ENCODE results near the gene APOL6.
"Not testable (repeated sequence)": the region's sequence is repeated elsewhere in the genome, so short reads cannot be mapped to it uniquely, and the experiment has no call there.

Gene APOL6

DNA sequence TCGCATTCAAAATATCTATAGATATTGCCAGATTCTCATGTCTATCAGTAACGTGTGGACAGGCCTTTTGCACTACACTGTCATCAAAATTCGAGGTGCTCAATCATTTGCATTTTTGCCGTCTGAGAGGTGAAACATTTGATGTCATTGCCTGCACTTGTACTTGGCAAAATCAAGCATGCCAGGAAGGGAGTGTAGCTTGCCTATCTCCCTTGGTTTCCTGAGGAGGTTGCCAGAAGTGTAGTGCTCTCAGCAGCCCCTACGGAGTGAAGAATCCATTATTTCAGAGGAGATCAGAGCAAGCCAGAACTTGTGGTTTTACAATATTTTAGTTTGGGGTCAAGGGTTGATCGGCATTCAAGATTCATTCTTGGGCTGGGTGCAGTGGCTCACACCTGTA, 39.2 kb downstream of the APOL6 start:
- H3K9me3 ChIP-seq (ENCODE audit: insufficient read depth, low read depth, low read length): no peaks in the 10 kb centered on the region
- H3K36me3 ChIP-seq (ENCODE audit: insufficient read depth, low read depth, low read length): no peaks in the 10 kb centered on the region
- H3K9ac ChIP-seq (ENCODE audit: low read depth, low read length): no peak overlapping the region
- H3K4me1 ChIP-seq (ENCODE audit: insufficient read depth, low read length): no peaks in the 10 kb centered on the region
- no peak overlapping the region for H3K4me3 ChIP-seq (ENCODE audit: low read length)
- no peaks in the 10 kb centered on the region for H3K27me3 ChIP-seq (ENCODE audit: insufficient read depth, low read length)
- no peak overlapping the region for H3K27ac ChIP-seq (ENCODE audit: low read length)

DNA sequence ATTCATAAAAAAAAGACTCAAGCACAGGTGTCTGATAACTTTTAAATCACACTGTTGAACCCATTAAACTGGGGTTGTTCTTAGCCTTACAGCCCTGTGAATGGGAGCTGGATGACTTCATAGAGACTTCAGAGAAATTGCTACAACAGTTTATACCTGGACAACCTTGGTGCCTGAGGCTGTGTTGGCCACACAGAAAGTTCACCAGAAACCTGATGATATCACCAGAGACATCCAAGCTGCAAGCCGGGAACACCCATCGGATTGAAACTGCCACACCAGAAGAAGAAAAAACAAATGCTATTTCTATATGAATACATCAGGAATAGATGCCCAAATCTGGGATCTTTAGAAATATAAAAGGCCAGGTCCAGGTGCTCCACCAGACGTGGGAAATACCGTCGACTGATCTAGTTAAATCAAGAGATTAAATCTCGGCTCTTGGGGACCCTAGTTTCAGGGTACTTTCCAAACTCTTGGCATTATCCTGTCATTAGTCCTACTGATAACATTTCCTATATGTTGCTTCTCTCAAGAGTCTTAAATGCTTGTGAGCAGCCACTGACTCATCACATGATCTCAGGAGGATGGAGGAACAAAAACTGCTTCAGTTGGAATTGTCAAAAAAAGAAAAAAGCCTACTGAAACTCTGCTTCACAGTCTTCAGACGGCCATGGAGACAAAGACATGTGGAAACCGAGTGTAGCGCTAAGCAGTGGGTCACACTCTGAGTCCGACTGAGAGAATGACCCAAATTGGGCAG, 40.8 kb downstream of the APOL6 start:
- no peaks in the 10 kb centered on the region for H3K36me3 ChIP-seq (ENCODE audit: insufficient read depth, low read depth, low read length)
- no peaks in the 10 kb centered on the region for H3K4me1 ChIP-seq (ENCODE audit: insufficient read depth, low read length)
- H3K27me3 ChIP-seq (ENCODE audit: insufficient read depth, low read length): no peaks in the 10 kb centered on the region; the same call in 1 of the 2 replicates
- no peak overlapping the region for H3K4me3 ChIP-seq (ENCODE audit: low read length)
- no peak overlapping the region for H3K9ac ChIP-seq (ENCODE audit: low read depth, low read length)
- no peak overlapping the region for H3K27ac ChIP-seq (ENCODE audit: low read length)
- no peaks in the 10 kb centered on the region for H3K9me3 ChIP-seq (ENCODE audit: insufficient read depth, low read depth, low read length)

- Histone ChIP-seq H3K27me3 (ENCODE audit: insufficient read depth, low read length) (no peaks in the 10 kb centered on the region; the same call in 1 of the 2 replicates), H3K4me1 (ENCODE audit: insufficient read depth, low read length) (no peaks in the 10 kb centered on the region), H3K27ac (ENCODE audit: low read length) (no peak overlapping the region), H3K4me3 (ENCODE audit: low read length) (no peak overlapping the region), H3K36me3 (ENCODE audit: insufficient read depth, low read depth, low read length) (no peaks in the 10 kb centered on the region), H3K9me3 (ENCODE audit: insufficient read depth, low read depth, low read length) (no peaks in the 10 kb centered on the region), H3K9ac (ENCODE audit: low read depth, low read length) (no peak overlapping the region)
These were observed 41.8 kb downstream of the APOL6 start for GRCh38 chr22:35690001-35690400.

DNA sequence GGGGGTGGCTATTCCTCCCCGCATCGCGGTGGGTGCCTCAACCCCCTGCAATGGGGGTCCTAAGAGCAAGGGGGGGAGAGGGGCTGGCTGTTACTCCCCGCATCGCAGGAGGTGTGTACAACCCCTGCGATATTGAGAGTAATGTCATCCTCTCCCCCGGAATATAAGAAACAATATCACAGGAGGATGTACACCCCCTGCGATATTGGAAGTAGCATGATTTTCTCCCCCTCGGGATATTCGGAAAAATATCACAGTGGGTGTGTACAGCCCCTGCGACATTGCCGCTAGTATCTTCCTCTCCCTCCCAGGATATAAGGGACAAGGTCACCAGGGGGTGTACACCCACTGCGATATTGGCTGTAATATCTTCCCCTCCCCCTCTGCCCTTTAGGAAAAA, 47.0 kb downstream of the APOL6 start:
- no peak overlapping the region for H3K4me3 ChIP-seq (ENCODE audit: low read length)
- no peaks in the 10 kb centered on the region for H3K9me3 ChIP-seq (ENCODE audit: insufficient read depth, low read depth, low read length)
- no peak overlapping the region for H3K27ac ChIP-seq (ENCODE audit: low read length)
- no peaks in the 10 kb centered on the region; the same call in 1 of the 2 replicates for H3K27me3 ChIP-seq (ENCODE audit: insufficient read depth, low read length)
- H3K9ac ChIP-seq (ENCODE audit: low read depth, low read length): no peak overlapping the region
- H3K36me3 ChIP-seq (ENCODE audit: insufficient read depth, low read depth, low read length): no peaks in the 10 kb centered on the region
- H3K4me1 ChIP-seq (ENCODE audit: insufficient read depth, low read length): no peaks in the 10 kb centered on the region

GRCh38 chr22:35697142-35697541, 48.9 kb downstream of the APOL6 start:
- Histone ChIP-seq H3K9me3 (ENCODE audit: insufficient read depth, low read depth, low read length) (no peaks in the 10 kb centered on the region), H3K4me3 (ENCODE audit: low read length) (no peak overlapping the region), H3K9ac (ENCODE audit: low read depth, low read length) (no peak overlapping the region), H3K27ac (ENCODE audit: low read length) (no peak overlapping the region), H3K4me1 (ENCODE audit: insufficient read depth, low read length) (no peaks in the 10 kb centered on the region), H3K27me3 (ENCODE audit: insufficient read depth, low read length) (peaks cover 5% of the 10 kb centered on the region; the same call in 1 of the 2 replicates), H3K36me3 (ENCODE audit: insufficient read depth, low read depth, low read length) (no peaks in the 10 kb centered on the region)

DNA sequence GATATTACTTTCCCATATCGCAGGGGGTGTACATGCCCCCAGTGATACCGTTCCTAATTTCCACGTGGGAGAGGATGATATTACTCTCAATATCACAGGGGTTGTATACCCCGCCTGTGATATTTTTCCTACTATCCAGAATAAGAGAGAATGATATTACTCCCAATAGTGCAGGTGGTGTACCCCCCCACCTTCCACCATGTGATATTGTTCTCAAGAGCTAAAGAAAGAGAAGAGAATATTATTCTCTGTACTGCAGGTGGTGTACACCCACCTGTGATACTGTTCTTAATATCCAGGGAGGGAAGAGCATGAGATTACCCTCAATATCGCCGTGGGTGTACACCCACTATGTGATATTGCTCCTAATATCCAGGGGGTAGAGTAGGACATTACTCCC, 51.6 kb downstream of the APOL6 start:
- not testable (repeated sequence) for H3K36me3 ChIP-seq (ENCODE audit: insufficient read depth, low read depth, low read length); H3K9ac ChIP-seq (ENCODE audit: low read depth, low read length); H3K9me3 ChIP-seq (ENCODE audit: insufficient read depth, low read depth, low read length); H3K27ac ChIP-seq (ENCODE audit: low read length); H3K27me3 ChIP-seq (ENCODE audit: insufficient read depth, low read length); H3K4me1 ChIP-seq (ENCODE audit: insufficient read depth, low read length); H3K4me3 ChIP-seq (ENCODE audit: low read length)

- Histone ChIP-seq H3K9ac (ENCODE audit: low read depth, low read length) (no peak overlapping the region), H3K27ac (ENCODE audit: low read length) (no peak overlapping the region), H3K4me3 (ENCODE audit: low read length) (no peak overlapping the region), H3K4me1 (ENCODE audit: insufficient read depth, low read length) (no peaks in the 10 kb centered on the region), H3K9me3 (ENCODE audit: insufficient read depth, low read depth, low read length) (no peaks in the 10 kb centered on the region), H3K36me3 (ENCODE audit: insufficient read depth, low read depth, low read length) (no peaks in the 10 kb centered on the region), H3K27me3 (ENCODE audit: insufficient read depth, low read length) (peaks cover 5% of the 10 kb centered on the region; the same call in 1 of the 2 replicates)
These were observed 55.8 kb downstream of the APOL6 start for GRCh38 chr22:35703861-35704584.

DNA sequence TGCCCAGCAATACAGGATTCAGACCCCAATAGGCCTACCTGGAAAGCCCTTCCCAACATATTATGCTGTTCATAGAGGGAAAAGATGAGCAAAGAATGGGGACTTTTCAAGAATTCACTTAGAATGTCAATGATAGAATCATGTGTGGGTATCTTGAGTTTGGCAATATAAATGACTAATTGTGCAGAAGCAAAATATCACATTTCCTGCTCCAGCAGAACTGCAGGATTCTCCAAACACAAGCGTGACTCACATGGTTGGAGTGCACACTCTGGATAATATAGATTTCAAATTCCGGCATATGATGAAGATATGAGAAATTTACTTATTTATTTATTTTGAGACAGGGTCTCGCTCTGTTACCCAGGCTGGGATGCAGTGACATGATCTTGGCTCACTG, 56.9 kb downstream of the APOL6 start:
- H3K36me3 ChIP-seq (ENCODE audit: insufficient read depth, low read depth, low read length): no peaks in the 10 kb centered on the region

GRCh38 chr22:35708453-35708852, 60.2 kb downstream of the APOL6 start:
- Histone ChIP-seq H3K27ac (ENCODE audit: low read length) (no peak overlapping the region), H3K9ac (ENCODE audit: low read depth, low read length) (no peak overlapping the region), H3K27me3 (ENCODE audit: insufficient read depth, low read length) (no peaks in the 10 kb centered on the region), H3K36me3 (ENCODE audit: insufficient read depth, low read depth, low read length) (no peaks in the 10 kb centered on the region), H3K4me1 (ENCODE audit: insufficient read depth, low read length) (no peaks in the 10 kb centered on the region), H3K4me3 (ENCODE audit: low read length) (no peak overlapping the region), H3K9me3 (ENCODE audit: insufficient read depth, low read depth, low read length) (peaks cover 5% of the 10 kb centered on the region; the same call in 1 of the 2 replicates)

More for the DNA sequence above, 56.9 kb downstream of the APOL6 start:
- H3K4me1 ChIP-seq (ENCODE audit: insufficient read depth, low read length): no peaks in the 10 kb centered on the region
- H3K4me3 ChIP-seq (ENCODE audit: low read length): no peak overlapping the region
- no peak overlapping the region for H3K9ac ChIP-seq (ENCODE audit: low read depth, low read length)
- H3K27me3 ChIP-seq (ENCODE audit: insufficient read depth, low read length): peaks cover 5% of the 10 kb centered on the region; the same call in 1 of the 2 replicates
- no peak overlapping the region for H3K27ac ChIP-seq (ENCODE audit: low read length)
- no peaks in the 10 kb centered on the region for H3K9me3 ChIP-seq (ENCODE audit: insufficient read depth, low read depth, low read length)

GRCh38 chr22:35708917-35709316, 60.7 kb downstream of the APOL6 start:
- no peak overlapping the region for H3K4me3 ChIP-seq (ENCODE audit: low read length)
- H3K4me1 ChIP-seq (ENCODE audit: insufficient read depth, low read length): no peaks in the 10 kb centered on the region
- no peaks in the 10 kb centered on the region for H3K36me3 ChIP-seq (ENCODE audit: insufficient read depth, low read depth, low read length)
- no peaks in the 10 kb centered on the region for H3K27me3 ChIP-seq (ENCODE audit: insufficient read depth, low read length)
- H3K9me3 ChIP-seq (ENCODE audit: insufficient read depth, low read depth, low read length): peaks cover 5% of the 10 kb centered on the region; the same call in 1 of the 2 replicates
- H3K27ac ChIP-seq (ENCODE audit: low read length): no peak overlapping the region
- no peak overlapping the region for H3K9ac ChIP-seq (ENCODE audit: low read depth, low read length)

DNA sequence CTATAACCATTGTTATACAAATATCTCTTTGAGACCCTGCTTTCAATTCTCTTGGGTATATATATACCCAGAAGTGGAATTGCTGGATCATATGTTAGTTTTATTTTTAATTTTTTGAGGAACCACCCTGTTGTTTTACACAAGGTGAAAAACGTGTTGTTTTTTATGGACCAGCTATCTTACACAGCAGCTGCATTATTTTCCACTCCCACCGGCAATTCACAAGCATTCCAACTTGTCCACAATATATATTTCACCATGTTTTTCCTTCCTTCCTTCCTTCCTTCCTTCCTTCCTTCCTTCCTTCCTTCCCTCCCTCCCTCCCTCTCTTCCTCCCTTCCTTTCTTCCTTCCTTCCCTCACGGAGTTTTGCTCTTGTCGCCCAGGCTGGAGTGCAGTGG, 63.1 kb downstream of the APOL6 start:
- Histone ChIP-seq H3K27ac (ENCODE audit: low read length) (no peak overlapping the region), H3K9me3 (ENCODE audit: insufficient read depth, low read depth, low read length) (peaks cover 5% of the 10 kb centered on the region; the same call in 1 of the 2 replicates), H3K4me1 (ENCODE audit: insufficient read depth, low read length) (no peaks in the 10 kb centered on the region), H3K36me3 (ENCODE audit: insufficient read depth, low read depth, low read length) (no peaks in the 10 kb centered on the region), H3K4me3 (ENCODE audit: low read length) (no peak overlapping the region), H3K9ac (ENCODE audit: low read depth, low read length) (no peak overlapping the region), H3K27me3 (ENCODE audit: insufficient read depth, low read length) (no peaks in the 10 kb centered on the region)

DNA sequence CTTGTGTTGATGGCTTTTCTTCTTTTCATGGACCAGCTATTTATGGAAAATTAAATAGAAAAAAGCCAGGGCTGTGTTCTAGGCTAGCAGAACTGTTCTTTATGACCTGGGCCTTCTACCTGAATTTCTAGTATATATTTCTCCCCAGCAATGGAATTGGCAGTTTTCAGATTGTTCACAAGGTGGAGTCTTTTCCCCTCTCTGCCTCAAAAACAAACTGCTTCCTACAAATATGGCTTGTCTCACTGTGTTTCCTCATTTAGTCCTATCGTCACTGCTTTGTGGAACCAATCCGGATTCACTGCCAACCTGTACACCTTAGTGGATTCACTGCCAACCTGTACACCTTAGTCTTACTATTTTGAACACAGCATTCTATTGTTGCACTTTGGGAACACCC, 64.4 kb downstream of the APOL6 start:
- Histone ChIP-seq H3K27ac (ENCODE audit: low read length) (no peak overlapping the region), H3K9me3 (ENCODE audit: insufficient read depth, low read depth, low read length) (peaks cover 5% of the 10 kb centered on the region; the same call in 1 of the 2 replicates), H3K27me3 (ENCODE audit: insufficient read depth, low read length) (no peaks in the 10 kb centered on the region), H3K36me3 (ENCODE audit: insufficient read depth, low read depth, low read length) (no peaks in the 10 kb centered on the region), H3K4me3 (ENCODE audit: low read length) (no peak overlapping the region), H3K9ac (ENCODE audit: low read depth, low read length) (no peak overlapping the region), H3K4me1 (ENCODE audit: insufficient read depth, low read length) (no peaks in the 10 kb centered on the region)
